ENCODE data around the gene SFMBT1.

The SFMBT1 gene

DNA sequence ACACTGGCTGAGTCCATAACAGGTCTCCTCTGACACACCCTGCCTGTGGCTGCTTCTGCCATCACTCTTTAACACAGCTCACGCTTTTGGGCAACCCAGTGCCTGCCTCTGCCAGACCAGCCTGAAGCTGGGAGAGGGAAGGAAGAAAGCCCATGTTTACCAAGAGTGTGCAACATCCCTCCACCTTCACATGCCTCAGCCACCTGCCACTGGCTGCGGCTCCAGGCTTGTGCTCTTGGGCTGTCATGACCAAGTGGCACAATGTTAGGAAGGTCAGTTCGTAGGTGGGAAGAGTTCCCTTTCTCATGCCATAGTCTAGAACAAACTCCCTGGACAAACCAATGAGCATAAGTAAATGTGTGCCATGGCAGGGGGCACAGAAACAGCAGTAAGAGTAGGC lies 168.8 kb downstream of the SFMBT1 start:
- no peaks in the 10 kb centered on the region for H3K27me3 ChIP-seq (ENCODE audit: insufficient read depth, low read depth)
- no peaks in the 10 kb centered on the region for H4K20me1 ChIP-seq (ENCODE audit: insufficient read depth)
- H2AFZ ChIP-seq (ENCODE audit: low read depth), result no peak overlapping the region
- TF ChIP-seq, protein P1, sequence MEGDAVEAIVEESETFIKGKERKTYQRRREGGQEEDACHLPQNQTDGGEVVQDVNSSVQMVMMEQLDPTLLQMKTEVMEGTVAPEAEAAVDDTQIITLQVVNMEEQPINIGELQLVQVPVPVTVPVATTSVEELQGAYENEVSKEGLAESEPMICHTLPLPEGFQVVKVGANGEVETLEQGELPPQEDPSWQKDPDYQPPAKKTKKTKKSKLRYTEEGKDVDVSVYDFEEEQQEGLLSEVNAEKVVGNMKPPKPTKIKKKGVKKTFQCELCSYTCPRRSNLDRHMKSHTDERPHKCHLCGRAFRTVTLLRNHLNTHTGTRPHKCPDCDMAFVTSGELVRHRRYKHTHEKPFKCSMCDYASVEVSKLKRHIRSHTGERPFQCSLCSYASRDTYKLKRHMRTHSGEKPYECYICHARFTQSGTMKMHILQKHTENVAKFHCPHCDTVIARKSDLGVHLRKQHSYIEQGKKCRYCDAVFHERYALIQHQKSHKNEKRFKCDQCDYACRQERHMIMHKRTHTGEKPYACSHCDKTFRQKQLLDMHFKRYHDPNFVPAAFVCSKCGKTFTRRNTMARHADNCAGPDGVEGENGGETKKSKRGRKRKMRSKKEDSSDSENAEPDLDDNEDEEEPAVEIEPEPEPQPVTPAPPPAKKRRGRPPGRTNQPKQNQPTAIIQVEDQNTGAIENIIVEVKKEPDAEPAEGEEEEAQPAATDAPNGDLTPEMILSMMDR (conservative IDR thresholded peaks at IDR 0.05; ENCODE audit: low read depth, low read length), result no peak
- H3K27ac ChIP-seq, result no peak overlapping the region
- no peak overlapping the region for H3K4me3 ChIP-seq (IDR thresholded peaks at IDR 0.05; ENCODE audit: insufficient read depth, low read depth, low read length)
- H3K9ac ChIP-seq, result no peak overlapping the region
- H3K4me1 ChIP-seq (ENCODE audit: low read depth, poor library complexity, severe bottlenecking), result no peaks in the 10 kb centered on the region
- H3K4me2 ChIP-seq, result no peak overlapping the region
- no peaks in the 10 kb centered on the region for H3K36me3 ChIP-seq (ENCODE audit: insufficient read depth)
- H3K79me2 ChIP-seq (ENCODE audit: insufficient read depth, low read depth), result no peaks in the 10 kb centered on the region

DNA sequence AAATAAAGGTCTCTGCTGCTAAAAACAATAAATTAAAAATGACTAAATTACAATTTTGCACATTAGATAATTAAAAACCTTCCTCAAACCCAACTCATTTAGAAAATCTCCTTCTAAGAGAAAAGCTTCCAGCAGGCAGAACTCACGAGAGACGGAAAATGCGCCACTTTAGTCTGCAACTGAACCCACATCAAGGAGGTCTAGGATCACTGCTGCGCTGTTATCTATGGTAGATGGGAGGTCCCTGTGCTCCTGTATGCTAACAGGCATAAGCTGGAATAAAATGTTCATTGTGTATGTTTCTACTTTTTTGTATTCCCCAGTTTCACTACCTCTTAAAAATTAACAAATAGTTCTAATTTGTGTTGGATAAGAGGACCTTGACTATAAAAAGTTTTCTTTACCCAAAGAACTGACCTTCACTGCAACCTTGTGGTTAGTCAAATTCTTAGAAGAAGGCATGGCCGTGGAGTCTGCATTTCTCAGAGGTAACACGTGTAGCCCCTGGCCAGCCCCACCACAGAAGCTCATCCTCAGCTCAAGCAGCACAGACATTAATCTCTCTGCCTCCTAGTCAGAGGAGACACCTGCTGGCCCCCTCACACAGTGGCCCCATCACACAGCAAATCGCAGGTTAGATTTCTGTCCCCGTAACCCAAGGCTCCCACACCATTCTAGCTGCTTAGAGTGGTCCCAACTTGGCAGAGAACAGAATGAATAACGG lies 170.8 kb downstream of the SFMBT1 start:
- Histone ChIP-seq H3K4me1 (ENCODE audit: low read depth, poor library complexity, severe bottlenecking) (no peaks in the 10 kb centered on the region), H4K20me1 (ENCODE audit: insufficient read depth) (no peaks in the 10 kb centered on the region), H3K4me3 (IDR thresholded peaks at IDR 0.05; ENCODE audit: insufficient read depth, low read depth, low read length) (no peak overlapping the region), H3K9ac (no peak overlapping the region), H3K27ac (no peak overlapping the region), H3K4me2 (no peak overlapping the region), H2AFZ (ENCODE audit: low read depth) (no peak overlapping the region), H3K79me2 (ENCODE audit: insufficient read depth, low read depth) (no peaks in the 10 kb centered on the region), H3K27me3 (ENCODE audit: insufficient read depth, low read depth) (no peaks in the 10 kb centered on the region), H3K36me3 (ENCODE audit: insufficient read depth) (no peaks in the 10 kb centered on the region)
- TF ChIP-seq, protein P1 (conservative IDR thresholded peaks at IDR 0.05; ENCODE audit: low read depth, low read length), result no peak

DNA sequence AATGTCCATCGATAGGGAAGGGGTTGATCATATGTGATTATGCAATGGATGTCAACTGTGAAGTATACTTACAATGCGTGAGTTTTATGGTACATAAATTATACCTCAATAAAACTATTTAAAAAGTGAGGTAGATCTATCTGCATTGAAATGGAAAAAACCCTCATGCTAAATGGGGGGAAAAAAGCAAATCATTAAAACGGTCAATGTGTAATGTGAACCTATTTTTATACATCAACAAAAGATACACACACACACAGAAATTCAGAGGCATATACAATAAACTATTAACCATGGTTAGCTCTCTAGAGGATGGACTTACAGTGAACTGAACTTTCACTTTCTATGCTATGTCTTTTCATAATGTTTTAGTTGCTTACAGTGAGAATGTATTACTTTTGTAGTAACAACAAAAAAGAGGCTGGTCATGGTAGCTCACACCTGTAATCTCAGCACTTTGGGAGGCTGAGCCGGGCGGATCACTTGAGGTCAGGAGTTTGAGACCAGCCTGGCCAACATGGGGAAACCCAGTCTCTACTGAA lies 171.6 kb downstream of the SFMBT1 start:
- Histone ChIP-seq H3K9ac (no peak overlapping the region), H3K27ac (no peak overlapping the region), H3K79me2 (ENCODE audit: insufficient read depth, low read depth) (no peaks in the 10 kb centered on the region), H4K20me1 (ENCODE audit: insufficient read depth) (no peaks in the 10 kb centered on the region), H3K4me2 (no peak overlapping the region), H3K4me1 (ENCODE audit: low read depth, poor library complexity, severe bottlenecking) (no peaks in the 10 kb centered on the region), H3K27me3 (ENCODE audit: insufficient read depth, low read depth) (no peaks in the 10 kb centered on the region), H3K4me3 (IDR thresholded peaks at IDR 0.05; ENCODE audit: insufficient read depth, low read depth, low read length) (no peak overlapping the region), H3K36me3 (ENCODE audit: insufficient read depth) (no peaks in the 10 kb centered on the region), H2AFZ (ENCODE audit: low read depth) (no peak overlapping the region)
- TF ChIP-seq, protein P1 (conservative IDR thresholded peaks at IDR 0.05; ENCODE audit: low read depth, low read length), result no peak

DNA sequence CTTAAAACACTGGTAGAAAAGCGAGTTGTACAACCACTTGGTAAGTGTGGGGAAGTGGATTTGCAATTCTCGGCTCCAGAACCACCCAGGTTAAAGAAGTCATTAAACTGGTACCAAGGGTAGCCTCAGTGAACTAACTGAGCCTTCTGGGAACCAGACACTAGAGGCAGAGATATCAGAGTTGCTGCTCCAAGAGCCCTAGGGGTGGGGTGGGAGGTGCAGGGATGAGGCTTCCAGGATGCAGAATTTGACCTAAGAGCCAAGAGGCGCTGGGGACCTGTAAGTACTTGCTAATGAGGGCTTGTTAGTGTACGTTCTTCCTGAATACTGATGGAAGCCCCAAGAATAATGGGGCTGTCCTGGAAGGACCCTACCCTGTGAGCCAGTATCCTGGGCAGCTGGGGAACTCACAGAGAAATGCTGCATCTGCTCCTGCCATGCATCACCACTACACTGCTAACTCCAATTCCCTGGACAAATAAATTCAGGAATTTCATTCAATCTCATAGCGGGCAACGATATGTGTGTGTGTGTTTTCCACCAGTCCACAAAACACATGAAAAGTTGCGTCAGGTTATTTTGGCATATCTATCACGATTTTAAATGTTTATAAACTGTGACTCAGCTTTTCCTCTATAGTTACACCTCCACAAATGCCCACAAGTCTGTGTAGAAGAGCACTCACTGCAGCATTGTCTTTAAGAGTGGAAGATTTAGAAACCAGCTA lies 172.3 kb downstream of the SFMBT1 start:
- Histone ChIP-seq H4K20me1 (ENCODE audit: insufficient read depth) (no peaks in the 10 kb centered on the region), H3K9ac (no peak overlapping the region)

More for the DNA sequence above, 172.3 kb downstream of the SFMBT1 start:
- Histone ChIP-seq H3K4me2 (no peak overlapping the region), H3K4me1 (ENCODE audit: low read depth, poor library complexity, severe bottlenecking) (no peaks in the 10 kb centered on the region), H3K27me3 (ENCODE audit: insufficient read depth, low read depth) (no peaks in the 10 kb centered on the region), H3K4me3 (IDR thresholded peaks at IDR 0.05; ENCODE audit: insufficient read depth, low read depth, low read length) (no peak overlapping the region), H2AFZ (ENCODE audit: low read depth) (no peak overlapping the region), H3K27ac (no peak overlapping the region), H3K36me3 (ENCODE audit: insufficient read depth) (no peaks in the 10 kb centered on the region), H3K79me2 (ENCODE audit: insufficient read depth, low read depth) (no peaks in the 10 kb centered on the region)
- TF ChIP-seq, protein P1 (conservative IDR thresholded peaks at IDR 0.05; ENCODE audit: low read depth, low read length), result no peak

Measured in KMS-11 (cell line).